H9 (cell line): Measurements from ENCODE around the gene LYPD4. TPM values are rescaled to one million over a fixed set of nuclear protein-coding genes. Genes with fewer than 3 reads are reported as not detected.
"Not testable (repeated sequence)": the region's sequence is repeated elsewhere in the genome, so short reads cannot be mapped to it uniquely, and the experiment has no call there.

Experiments
- DNase-seq: peaks from one replicate; pipeline ENCODE4 v3.0.0-alpha.2; 2017
- H2AFZ ChIP-seq: one replicate; pipeline ENCODE4 v1.6.1; 2013; ENCODE audit warnings: mild to moderate bottlenecking, low read length, control low read depth, moderate library complexity
- H2AK5ac ChIP-seq: 2 replicates; pipeline ENCODE4 v1.6.1; 2013; ENCODE audit warnings: low read length, control low read depth, mixed read lengths; ENCODE audit not compliant: insufficient read length
- H2BK120ac ChIP-seq: one replicate; pipeline ENCODE4 v1.6.1; 2013; ENCODE audit warnings: low read depth, mild to moderate bottlenecking, low read length, control low read depth, inconsistent platforms; ENCODE audit not compliant: poor library complexity, severe bottlenecking
- H2BK12ac ChIP-seq: 2 replicates; pipeline ENCODE4 v1.6.1; 2013; ENCODE audit warnings: low read length, control low read depth, mixed read lengths, low read depth; ENCODE audit not compliant: insufficient read length
- H2BK15ac ChIP-seq: 2 replicates; pipeline ENCODE4 v1.6.1; 2013; ENCODE audit warnings: low read depth, low read length, control low read depth
- H2BK20ac ChIP-seq: one replicate; pipeline ENCODE4 v1.6.1; 2013; ENCODE audit warnings: low read depth, mild to moderate bottlenecking, low read length, control low read depth, inconsistent platforms; ENCODE audit not compliant: poor library complexity, severe bottlenecking
- H2BK5ac ChIP-seq: 2 replicates; pipeline ENCODE4 v1.6.1; 2013; ENCODE audit warnings: low read length, control low read depth, mixed read lengths; ENCODE audit not compliant: insufficient read length
- H3K14ac ChIP-seq: 2 replicates; pipeline ENCODE4 v1.6.1; 2013; ENCODE audit warnings: low read length, control low read depth; ENCODE audit not compliant: insufficient read depth
- H3K18ac ChIP-seq: 2 replicates; pipeline ENCODE4 v1.6.1; 2013; ENCODE audit warnings: low read depth, mild to moderate bottlenecking, mixed read lengths, low read length, control low read depth; ENCODE audit not compliant: insufficient read length
- H3K23ac ChIP-seq: 2 replicates; pipeline ENCODE4 v1.6.1; 2013; ENCODE audit warnings: low read length, control low read depth, mixed read lengths, low read depth; ENCODE audit not compliant: insufficient read length
- H3K23me2 ChIP-seq: 2 replicates; pipeline ENCODE4 v1.6.1; 2013; ENCODE audit warnings: low read depth, mild to moderate bottlenecking, mixed read lengths, low read length, control low read depth; ENCODE audit not compliant: insufficient read length, poor library complexity, severe bottlenecking
- H3K27ac ChIP-seq: 2 replicates; pipeline ENCODE4 v1.5.1; 2013; ENCODE audit warnings: low read length, control low read depth, mixed read lengths, low read depth; ENCODE audit not compliant: insufficient read length
- H3K27me3 ChIP-seq: 2 replicates; pipeline ENCODE4 v1.6.1; 2013; ENCODE audit warnings: low read length, control low read depth, inconsistent platforms; ENCODE audit not compliant: insufficient read depth
- H3K4ac ChIP-seq: 2 replicates; pipeline ENCODE4 v1.6.1; 2013; ENCODE audit warnings: low read depth, mild to moderate bottlenecking, control low read depth, inconsistent platforms, low read length, moderate library complexity
- H3K4me1 ChIP-seq: 2 replicates; pipeline ENCODE4 v1.6.1; 2013; ENCODE audit warnings: low read length, control low read depth, inconsistent platforms; ENCODE audit not compliant: insufficient read depth
- H3K4me2 ChIP-seq: 2 replicates; pipeline ENCODE4 v1.6.1; 2013; ENCODE audit warnings: low read length, control low read depth, mixed read lengths; ENCODE audit not compliant: insufficient read length, insufficient read depth
- H3K56ac ChIP-seq: 2 replicates; pipeline ENCODE4 v1.6.1; 2013; ENCODE audit warnings: low read depth, mild to moderate bottlenecking, mixed read lengths, low read length, control low read depth; ENCODE audit not compliant: insufficient read length
- H3K79me1 ChIP-seq: 2 replicates; pipeline ENCODE4 v1.6.1; 2013; ENCODE audit warnings: low read depth, mild to moderate bottlenecking, moderate library complexity, low read length, control low read depth, inconsistent platforms; ENCODE audit not compliant: insufficient read depth, poor library complexity, severe bottlenecking
- H3K79me2 ChIP-seq: 2 replicates; pipeline ENCODE4 v1.6.1; 2013; ENCODE audit warnings: low read length, control low read depth, inconsistent platforms; ENCODE audit not compliant: insufficient read depth
- H3K9ac ChIP-seq: 2 replicates; pipeline ENCODE4 v1.6.1; 2013; ENCODE audit warnings: low read length, control low read depth, mixed read lengths; ENCODE audit not compliant: insufficient read length; ENCODE audit errors: extremely low read depth
- H3K9me3 ChIP-seq: one replicate; pipeline ENCODE4 v1.6.1; 2013; ENCODE audit warnings: low read depth, low read length, inconsistent platforms; ENCODE audit not compliant: control insufficient read depth
- H3T11ph ChIP-seq: one replicate; pipeline ENCODE4 v1.6.1; 2013; ENCODE audit warnings: mild to moderate bottlenecking, low read length, control low read depth, inconsistent platforms
- H4K20me1 ChIP-seq: one replicate; pipeline ENCODE4 v1.6.1; 2013; ENCODE audit not compliant: control insufficient read depth, insufficient read length, insufficient read depth
- H4K5ac ChIP-seq: 2 replicates; pipeline ENCODE4 v1.6.1; 2013; ENCODE audit warnings: low read depth, mild to moderate bottlenecking, mixed read lengths, low read length, control low read depth; ENCODE audit not compliant: insufficient read length
- H4K8ac ChIP-seq: replicated peaks from 2 replicates; pipeline ENCODE4 v1.6.1; 2013; ENCODE audit warnings: low read length, control low read depth, mixed read lengths, low read depth; ENCODE audit not compliant: insufficient read length
- H4K91ac ChIP-seq: 2 replicates; pipeline ENCODE4 v1.6.1; 2013; ENCODE audit warnings: low read depth, mild to moderate bottlenecking, moderate library complexity, mixed read lengths, low read length, control low read depth; ENCODE audit not compliant: insufficient read length
- H3K27ac Mint-ChIP-seq, 3 experiments: 2 replicates in 2 of 3; 3 replicates in 1 of 3; pipeline ENCODE4 v1.8.0; 2020 to 2021; ENCODE audit warnings: mixed read lengths in 3 of 3, mild to moderate bottlenecking in 1 of 3, moderate library complexity in 1 of 3
- H3K27me3 Mint-ChIP-seq: 2 replicates; pipeline ENCODE4 v1.8.0; 2021; ENCODE audit warnings: low read depth, mild to moderate bottlenecking, moderate library complexity, mixed read lengths
- H3K36me3 Mint-ChIP-seq, 3 experiments: 2 replicates in 2 of 3; 3 replicates in 1 of 3; pipeline ENCODE4 v1.8.0; 2020 to 2021; ENCODE audit warnings: low read depth in 3 of 3, mixed read lengths in 3 of 3; ENCODE audit not compliant: insufficient read depth in 1 of 3
- H3K4me1 Mint-ChIP-seq, 2 experiments: 2 replicates each; pipeline ENCODE4 v1.8.0; 2020; ENCODE audit warnings: mixed read lengths in 2 of 2
- H3K4me3 Mint-ChIP-seq, 2 experiments: 2 replicates in 1 of 2; 3 replicates in 1 of 2; pipeline ENCODE4 v1.8.0; 2020 to 2021; ENCODE audit warnings: mild to moderate bottlenecking in 2 of 2, mixed read lengths in 2 of 2, moderate library complexity in 1 of 2
- H3K9me3 Mint-ChIP-seq, 2 experiments: 2 replicates in 1 of 2; 3 replicates in 1 of 2; pipeline ENCODE4 v1.8.0; 2020; ENCODE audit warnings: mild to moderate bottlenecking in 2 of 2, mixed read lengths in 2 of 2, moderate library complexity in 1 of 2
- CTCF ChIP-seq: fragments of 200-600 bp; sonication (generic); conservative IDR thresholded peaks from 3 replicates; pipeline ENCODE4 v1.8.0; 2021; ENCODE audit warnings: antibody characterized with exemption, mild to moderate bottlenecking
- WGBS: extraction: QIAGEN DNeasy Blood & Tissue Kit; methylation state at CpG from one replicate; pipeline ENCODE4 v1.1.7; 2013; ENCODE audit warnings: missing lambda C conversion rate, low lambda C conversion rate, mixed read lengths; ENCODE audit not compliant: insufficient read length; ENCODE audit errors: extremely low coverage; 5-methylcytosine and 5-hydroxymethylcytosine counted together
- total RNA-seq: library from RNA; stranded (reverse); gene quantifications from 2 replicates; pipeline ENCODE4 v1.2.1, GENCODE V29; 2021

Gene LYPD4
- total RNA-seq, 1 experiment from 2014 or later = not detected

DNA sequence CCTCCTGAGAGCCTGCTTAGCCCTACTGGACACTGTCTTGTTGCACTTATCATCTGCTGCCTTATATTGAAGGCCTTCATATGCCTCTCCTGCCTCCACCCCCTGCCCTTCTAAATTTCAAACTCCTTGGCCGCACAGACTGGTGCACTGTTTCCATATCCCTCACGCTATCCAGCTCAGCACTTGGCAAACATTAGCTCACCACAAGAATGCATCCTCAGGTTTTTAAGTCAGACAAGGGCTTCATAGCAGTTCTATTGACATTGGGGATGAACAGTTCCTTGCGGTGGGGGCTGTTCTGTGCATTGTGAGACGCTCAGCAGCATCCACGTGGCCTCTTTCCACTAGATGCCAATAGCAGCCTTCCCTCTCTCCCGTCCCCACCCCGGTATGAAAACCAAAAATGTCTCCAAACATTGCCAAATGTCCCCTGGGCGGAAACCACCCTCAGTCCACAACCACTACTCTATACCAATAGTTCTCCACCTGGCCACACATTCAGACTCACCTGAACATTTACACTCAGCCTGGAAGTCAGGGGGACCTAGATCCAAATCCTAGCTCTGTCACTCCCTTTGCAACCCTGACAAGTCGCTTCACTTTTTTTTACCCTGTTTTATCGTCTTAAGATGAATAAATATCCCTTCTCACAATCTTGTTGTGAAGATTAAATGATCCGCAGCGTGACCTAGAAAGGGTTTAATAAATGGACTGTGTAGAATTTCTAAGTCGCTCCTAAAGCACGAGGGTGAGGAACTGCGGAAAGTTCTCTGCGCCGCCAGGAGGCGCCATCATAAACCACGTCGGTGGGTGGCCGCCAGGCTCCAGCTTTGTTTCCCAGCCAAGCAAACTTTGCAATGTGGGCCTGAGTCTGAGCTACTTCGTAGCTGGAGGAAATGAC is 51.7 kb downstream of the LYPD4 start:
- H3K36me3 Mint-ChIP-seq = no peaks in the 10 kb centered on the region; a peak in 1 of 7 replicates
- H3T11ph ChIP-seq = no peak overlapping the region
- H2BK5ac ChIP-seq = no peak overlapping the region
- no peak overlapping the region for H2BK12ac ChIP-seq
- no peaks in the 10 kb centered on the region for H3K79me2 ChIP-seq
- no CpG with 5 or more reads among the region's 22 CpGs for WGBS
- DNase-seq = peak; percentile 73
- H3K18ac ChIP-seq = no peak overlapping the region
- no peak overlapping the region for H3K4ac ChIP-seq
- no peaks in the 10 kb centered on the region for H3K9me3 ChIP-seq
- H4K8ac ChIP-seq = no peak overlapping the region
- no peaks in the 10 kb centered on the region for H3K4me1 ChIP-seq
- no peak overlapping the region for H4K91ac ChIP-seq
- no peak overlapping the region for H2BK120ac ChIP-seq
- H3K27me3 Mint-ChIP-seq = peaks cover 18% of the 10 kb centered on the region
- H3K27ac Mint-ChIP-seq = peak overlapping the region in 1 of 3 experiments; percentile 13; a peak in 1 of 7 replicates
- no peak overlapping the region for H3K56ac ChIP-seq
- no peaks in the 10 kb centered on the region for H3K23me2 ChIP-seq
- H3K4me1 Mint-ChIP-seq = no peaks in the 10 kb centered on the region
- H2BK20ac ChIP-seq = no peak overlapping the region
- no peak overlapping the region for H2AFZ ChIP-seq
- H3K23ac ChIP-seq = no peak overlapping the region
- H4K20me1 ChIP-seq = no peaks in the 10 kb centered on the region
- H2AK5ac ChIP-seq = no peak overlapping the region
- H3K4me3 Mint-ChIP-seq = no peak overlapping the region
- peak; percentile 76 for TF ChIP-seq CTCF
- no peak overlapping the region for H3K27ac ChIP-seq
- H3K27me3 ChIP-seq = no peaks in the 10 kb centered on the region
- no peak overlapping the region for H2BK15ac ChIP-seq
- no peak overlapping the region for H3K4me2 ChIP-seq
- no peak overlapping the region for H4K5ac ChIP-seq
- H3K9ac ChIP-seq = no peak overlapping the region
- H3K79me1 ChIP-seq = no peaks in the 10 kb centered on the region
- peaks cover 2 to 73% of the 10 kb centered on the region in 2 experiments; a peak in 4 of 5 replicates for H3K9me3 Mint-ChIP-seq
- no peak overlapping the region for H3K14ac ChIP-seq

DNA sequence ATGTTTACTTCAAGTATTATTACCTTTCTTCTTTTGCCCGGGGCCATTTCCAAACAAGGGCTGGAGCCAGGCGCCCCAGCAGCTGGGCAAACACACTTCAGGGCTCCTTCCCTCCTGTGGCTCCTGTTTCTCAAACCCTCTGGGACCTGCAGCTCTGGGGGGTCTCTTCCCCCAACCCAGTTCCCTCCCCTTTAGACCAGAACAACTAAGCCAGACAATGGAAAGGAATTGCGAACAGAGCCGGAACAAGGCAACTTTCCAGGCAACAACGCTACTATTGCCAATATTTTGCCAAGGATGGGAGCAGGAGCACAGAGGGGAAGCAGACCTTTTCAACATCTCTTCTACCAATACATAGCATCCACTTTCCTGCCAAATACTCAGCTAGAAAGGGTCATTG is 55.4 kb downstream of the LYPD4 start:
- no CpG with 5 or more reads among the region's 5 CpGs for WGBS
- not testable (repeated sequence) for H3K18ac ChIP-seq, H4K20me1 ChIP-seq, H4K8ac ChIP-seq, H3K27ac ChIP-seq, DNase-seq, H4K5ac ChIP-seq, H3K14ac ChIP-seq, H3K23me2 ChIP-seq, H3T11ph ChIP-seq, H2BK20ac ChIP-seq, H3K4me1 Mint-ChIP-seq, H3K56ac ChIP-seq, H3K4me3 Mint-ChIP-seq, H2BK12ac ChIP-seq, H3K9me3 ChIP-seq, H3K79me2 ChIP-seq, H2BK15ac ChIP-seq, H3K9ac ChIP-seq, H3K4me2 ChIP-seq, H2AK5ac ChIP-seq, H3K27me3 ChIP-seq, H3K27ac Mint-ChIP-seq, H4K91ac ChIP-seq, H2BK120ac ChIP-seq, H2BK5ac ChIP-seq, H3K23ac ChIP-seq, H3K79me1 ChIP-seq, H3K4ac ChIP-seq, H2AFZ ChIP-seq, H3K36me3 Mint-ChIP-seq, H3K4me1 ChIP-seq
- Mint-ChIP-seq H3K27me3 (peaks cover 39% of the 10 kb centered on the region), H3K9me3 (peaks cover 0 to 61% of the 10 kb centered on the region in 2 experiments; a peak in 2 of 5 replicates)
